ENCODE results near the gene GJC1. TPM values are rescaled to one million over a fixed set of nuclear protein-coding genes. Genes with fewer than 3 reads are reported as not detected.

GJC1 gene
- total RNA-seq, 3 donors from 2014 or later = 2.3 to 4.6 (median 4.3) TPM

- DNase-seq (ENCODE audit: low spot score in 2 of 2) = no peak
- H3K4me3 ChIP-seq = no peak overlapping the region
- no peak for TF ChIP-seq POLR2A (IDR thresholded peaks at IDR 0.05)
- H3K27ac ChIP-seq = no peak overlapping the region
- H3K27me3 ChIP-seq = no peaks in the 10 kb centered on the region
- no peaks in the 10 kb centered on the region for H3K4me1 ChIP-seq
- no peaks in the 10 kb centered on the region for H3K9me3 ChIP-seq
- intact Hi-C loops (cut with DNase I; ENCODE audit: low total_unique reads) = no loop called here
- no peaks in the 10 kb centered on the region for H3K36me3 ChIP-seq
These were observed 52.4 kb downstream of the GJC1 start for GRCh38 chr17:44777394-44778348.

- Histone ChIP-seq H3K9me3 (no peaks in the 10 kb centered on the region), H3K36me3 (no peaks in the 10 kb centered on the region), H3K4me1 (no peaks in the 10 kb centered on the region), H3K4me3 (peak overlapping the region in 1 of 3 donors; percentile 73), H3K27me3 (no peaks in the 10 kb centered on the region), H3K27ac (no peak overlapping the region)
- intact Hi-C loops (cut with DNase I; ENCODE audit: low total_unique reads) = no loop called here
- no peak for TF ChIP-seq CTCF (IDR thresholded peaks at IDR 0.05)
- TF ChIP-seq POLR2A (IDR thresholded peaks at IDR 0.05) = no peak
- no peak for TF ChIP-seq POLR2AphosphoS5 (IDR thresholded peaks at IDR 0.05)
- DNase-seq (ENCODE audit: low spot score in 2 of 2) = no peak
These were observed 53.3 kb downstream of the GJC1 start for GRCh38 chr17:44776628-44777393.

- Histone ChIP-seq H3K27ac (peak overlapping the region; percentile 62 to 76), H3K4me1 (no peaks in the 10 kb centered on the region), H3K4me3 (peak overlapping the region; percentile 39 to 73 (median 62)), H3K27me3 (no peaks in the 10 kb centered on the region), H3K9me3 (no peaks in the 10 kb centered on the region), H3K36me3 (no peaks in the 10 kb centered on the region)
- intact Hi-C loops (cut with DNase I; ENCODE audit: low total_unique reads) = no loop called here
- no peak for DNase-seq (ENCODE audit: low spot score in 2 of 2)
- TF ChIP-seq POLR2A (IDR thresholded peaks at IDR 0.05) (no peak), POLR2AphosphoS5 (IDR thresholded peaks at IDR 0.05) (no peak), CTCF (IDR thresholded peaks at IDR 0.05) (no peak)
These were observed 54.1 kb downstream of the GJC1 start for GRCh38 chr17:44775838-44776621.

- Histone ChIP-seq H3K27me3 (peaks cover 0 to under 1% of the 10 kb centered on the region in 2 donors), H3K4me3 (peak overlapping the region; percentile 39 to 73 (median 62)), H3K9me3 (no peaks in the 10 kb centered on the region), H3K36me3 (no peaks in the 10 kb centered on the region), H3K27ac (peak overlapping the region in 1 of 2 donors; percentile 76), H3K4me1 (no peaks in the 10 kb centered on the region)
- no peak for TF ChIP-seq CTCF (IDR thresholded peaks at IDR 0.05)
- no peak for TF ChIP-seq POLR2A (IDR thresholded peaks at IDR 0.05)
- TF ChIP-seq POLR2AphosphoS5 (IDR thresholded peaks at IDR 0.05) = no peak
- DNase-seq (ENCODE audit: low spot score in 2 of 2) = peak; percentile 95
- intact Hi-C loops (cut with DNase I; ENCODE audit: low total_unique reads) = no loop called here
These were observed 54.8 kb downstream of the GJC1 start for GRCh38 chr17:44775136-44775837.

All from breast epithelium (tissue), 4 donors.